Activated CD4-positive, alpha-beta T cell treated with anti-CD3 and anti-CD28 coated beads, Interleukin-2, amount 50 U/mL, for 16 hours (primary cell): Measurements from ENCODE around the gene PIP5KL1.
A peak's percentile ranks its signal among the peaks of the same experiment; 100 is the strongest.

Experiments used
- DNase-seq: peaks from one replicate; pipeline ENCODE4 v3.0.0-alpha.2; 2020

Gene PIP5KL1

GRCh38 chr9:127947841-127948710 is 17.5 kb upstream of the PIP5KL1 start:
- no peak for DNase-seq

DNA sequence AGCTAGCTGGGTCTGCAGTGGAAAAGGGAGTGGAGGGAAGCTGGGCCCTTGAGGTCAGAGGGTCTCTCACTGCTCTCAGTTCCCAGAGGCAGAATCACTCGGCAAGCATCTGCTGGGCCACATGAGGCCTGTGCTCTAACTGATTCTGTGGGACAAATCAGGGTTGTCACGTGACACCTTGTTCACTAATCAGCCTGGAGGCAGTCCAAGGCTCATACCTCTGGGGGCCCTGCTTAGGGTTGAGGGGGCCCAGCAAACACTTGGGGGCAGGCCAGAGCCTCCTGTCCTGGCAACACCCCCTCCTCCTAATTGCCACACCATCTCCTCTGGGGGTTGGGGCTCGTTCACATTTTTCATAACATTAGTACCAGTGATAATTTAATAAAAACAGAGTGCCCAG is 16.2 kb upstream of the PIP5KL1 start:
- DNase-seq, result no peak

DNA sequence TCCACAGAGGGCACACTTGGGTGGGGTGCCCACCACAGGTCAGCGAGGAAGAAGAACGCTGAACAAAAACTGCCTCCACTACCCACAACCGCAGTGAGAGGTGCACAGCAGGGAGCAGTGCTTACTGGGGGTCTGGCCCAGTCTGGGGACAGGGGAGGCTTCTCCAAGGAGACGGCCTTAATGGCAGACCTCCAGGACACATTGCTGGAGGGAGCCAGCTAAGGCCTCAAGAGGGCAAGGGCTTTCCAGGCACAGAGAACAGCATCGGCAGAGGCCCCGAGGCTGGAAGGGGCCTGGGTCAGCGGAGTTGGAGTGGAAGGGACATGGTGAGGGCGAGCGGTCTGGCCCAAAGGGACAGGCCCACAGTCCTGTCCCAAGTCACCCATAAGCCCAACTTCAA is 15.4 kb upstream of the PIP5KL1 start:
- no peak for DNase-seq

DNA sequence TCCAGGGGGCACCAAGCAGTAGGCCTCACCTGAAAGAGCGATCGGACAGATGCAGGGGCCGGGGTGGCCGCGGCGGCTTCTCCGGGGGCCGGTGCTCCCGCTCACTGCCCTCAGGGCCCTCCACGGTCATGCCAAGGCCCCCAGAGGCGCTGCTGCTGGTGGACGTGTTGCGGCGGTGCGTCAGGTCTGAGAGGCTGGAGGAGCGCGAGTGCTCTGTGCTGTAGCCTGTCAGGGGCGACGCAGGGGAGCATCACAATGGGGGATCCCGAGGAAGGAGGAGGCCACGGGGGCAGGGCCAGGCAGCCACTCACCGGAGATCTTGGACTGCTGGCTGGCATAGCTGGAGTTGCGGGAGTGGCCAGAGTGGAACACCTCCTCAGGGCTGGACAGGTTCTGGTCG is 14.8 kb upstream of the PIP5KL1 start:
- DNase-seq, result no peak

DNA sequence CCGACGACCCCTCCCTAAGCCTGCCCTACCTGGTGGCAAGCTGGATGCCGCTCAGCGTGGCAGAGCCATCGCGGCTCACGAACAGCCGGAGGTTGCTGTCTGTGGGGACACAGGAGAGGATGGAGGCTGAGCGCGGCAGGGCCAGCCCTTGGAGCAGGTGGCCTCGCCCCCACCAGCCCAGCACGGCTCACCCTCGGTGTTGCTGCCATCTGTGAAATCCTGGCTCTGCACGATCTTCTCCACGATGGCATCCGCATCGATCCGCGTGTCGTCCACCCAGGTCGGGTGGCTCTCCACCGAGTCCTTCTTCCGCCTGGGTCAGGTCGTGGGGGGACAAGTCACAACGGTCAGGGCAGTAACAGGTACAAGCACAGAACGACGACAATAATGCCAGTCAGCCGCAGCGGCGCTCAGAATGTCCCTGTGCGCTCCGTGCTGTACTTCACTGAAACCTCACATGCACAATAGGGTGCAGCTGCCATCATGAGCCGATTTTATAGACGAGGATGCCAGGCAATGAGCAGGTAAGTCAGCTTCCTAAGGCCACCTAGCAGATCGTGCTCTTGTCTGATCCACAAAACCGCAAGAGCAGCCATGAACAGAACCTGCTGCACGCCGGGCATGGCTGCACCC is 14.1 kb upstream of the PIP5KL1 start:
- no peak for DNase-seq

DNA sequence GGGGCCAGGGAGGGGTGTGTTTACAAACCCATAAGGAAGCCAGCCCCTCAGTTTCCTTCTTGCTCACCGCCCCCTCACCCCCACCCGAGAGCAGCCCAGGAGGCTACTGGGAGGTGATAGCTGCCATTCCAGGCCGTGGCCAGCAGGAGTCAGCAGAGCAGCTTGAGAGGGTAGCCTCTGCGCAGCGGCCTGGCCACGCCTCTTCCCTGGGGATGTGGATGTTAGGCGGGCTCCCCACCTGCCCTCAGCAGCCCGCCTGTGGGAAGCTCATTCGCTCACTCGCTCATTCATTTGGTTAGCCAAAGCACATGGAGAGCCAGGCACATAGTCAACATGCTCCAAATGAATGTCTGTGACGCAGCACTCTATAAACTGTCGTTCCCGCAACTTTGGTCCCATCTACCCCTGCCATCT is 13.2 kb upstream of the PIP5KL1 start:
- DNase-seq, result peak; percentile 80

DNA sequence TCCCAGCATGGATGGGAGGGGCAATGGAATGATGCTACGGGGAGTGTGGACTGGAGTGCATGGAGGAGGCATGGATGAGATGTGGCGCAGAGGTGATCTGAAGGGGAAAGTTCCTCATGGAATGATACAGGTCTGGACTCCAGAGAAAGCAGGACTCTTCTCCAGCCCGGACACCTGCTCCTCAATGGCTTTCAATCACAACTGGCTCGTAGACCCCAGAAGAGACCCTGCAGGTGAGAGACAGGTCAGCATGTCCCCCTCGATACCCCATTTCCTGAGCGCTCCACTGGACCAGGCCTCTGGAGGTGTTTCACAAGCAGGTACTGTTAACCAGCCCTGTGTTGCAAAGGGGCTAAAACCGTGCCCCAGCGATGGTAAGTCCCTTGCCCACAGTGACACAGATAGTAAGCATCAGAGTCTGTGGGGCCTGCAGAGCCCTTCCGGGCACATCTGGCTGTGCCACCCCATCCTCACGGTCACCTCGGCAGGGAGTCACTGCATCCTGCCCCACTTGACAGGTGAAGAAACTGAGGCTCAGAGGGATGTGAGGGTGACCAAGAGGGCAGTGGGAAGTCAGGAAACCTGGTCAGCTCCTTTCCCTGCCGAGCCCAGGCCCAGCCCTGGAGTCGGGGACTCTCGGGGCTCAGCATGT is 12.6 kb upstream of the PIP5KL1 start:
- no peak for DNase-seq

GRCh38 chr9:127942216-127943010 is 11.8 kb upstream of the PIP5KL1 start:
- peak; percentile 67 for DNase-seq

GRCh38 chr9:127941961-127942215 is 11.3 kb upstream of the PIP5KL1 start:
- DNase-seq, result no peak

GRCh38 chr9:127941062-127941960 is 10.7 kb upstream of the PIP5KL1 start:
- DNase-seq, result no peak

GRCh38 chr9:127940593-127940992 is 10.0 kb upstream of the PIP5KL1 start:
- DNase-seq, result no peak

GRCh38 chr9:127938298-127938690 is 7.7 kb upstream of the PIP5KL1 start:
- DNase-seq, result no peak

- DNase-seq, result peak; percentile 93
These were observed 7.1 kb upstream of the PIP5KL1 start, which contains the start of gene DPM2 for GRCh38 chr9:127937388-127938297. Gene DPM2 (minus strand): TSS chr9:127937854. CDS start chr9:127937820, 34 bp downstream.

DNA sequence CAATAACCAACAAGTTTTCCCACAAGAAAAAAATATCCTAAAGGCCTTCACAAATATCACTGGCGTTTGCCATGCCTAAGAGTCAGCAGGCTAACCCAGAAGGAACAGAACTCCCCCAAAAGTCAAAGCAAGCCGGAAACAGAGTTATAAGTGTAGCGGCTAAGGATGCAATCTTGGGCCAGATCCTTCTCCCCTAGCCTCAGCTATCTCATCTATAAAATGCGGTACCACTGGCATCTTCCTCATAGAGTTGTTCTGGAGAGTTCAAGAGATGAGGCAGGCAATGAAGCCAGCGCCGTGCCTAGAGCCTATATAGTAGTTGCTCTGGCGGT is 6.4 kb upstream of the PIP5KL1 start:
- no peak for DNase-seq

GRCh38 chr9:127936347-127936852 is 5.8 kb upstream of the PIP5KL1 start:
- DNase-seq, result no peak

DNA sequence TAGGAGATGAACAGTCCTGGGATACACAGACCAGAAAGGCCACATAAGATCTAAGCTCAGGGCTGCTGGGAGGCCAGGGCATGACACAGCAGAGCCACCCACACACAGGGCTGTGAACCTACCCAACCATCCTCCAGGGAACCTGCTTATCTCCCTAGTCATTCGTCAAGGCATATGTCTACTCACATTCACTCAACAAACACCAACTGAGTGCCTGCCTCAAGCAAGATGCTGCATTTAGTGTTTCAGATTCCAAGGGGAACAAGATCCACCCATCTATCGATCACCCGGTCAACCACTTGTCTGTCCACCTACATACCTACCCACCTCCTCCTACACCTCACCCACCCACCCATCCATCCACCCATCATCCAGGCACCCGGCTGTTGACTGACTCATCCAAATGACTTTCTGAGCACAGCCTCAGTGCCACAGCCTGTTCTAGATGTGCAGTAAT is 5.2 kb upstream of the PIP5KL1 start:
- no peak for DNase-seq

GRCh38 chr9:127934986-127935385 is 4.4 kb upstream of the PIP5KL1 start:
- no peak for DNase-seq

GRCh38 chr9:127934248-127934647 is 3.7 kb upstream of the PIP5KL1 start:
- no peak for DNase-seq

- no peak for DNase-seq
These were observed 710 bp upstream of the PIP5KL1 start for GRCh38 chr9:127931092-127931881.

GRCh38 chr9:127929625-127929979 is 975 bp downstream of the PIP5KL1 start:
- DNase-seq, result no peak
